Hematopoietic multipotent progenitor cell treated with erythropoietin and hydrocortisone succinate and interleukin-3 and kit ligand, for 8 days (in vitro differentiated cells): ENCODE measurements around the gene SCARF2.
"Not testable (repeated sequence)": the region's sequence is repeated elsewhere in the genome, so short reads cannot be mapped to it uniquely, and the experiment has no call there.

Experiments
- DNase-seq: peaks from one replicate; pipeline ENCODE4 v3.0.0-alpha.2; 2015

Gene SCARF2

DNA sequence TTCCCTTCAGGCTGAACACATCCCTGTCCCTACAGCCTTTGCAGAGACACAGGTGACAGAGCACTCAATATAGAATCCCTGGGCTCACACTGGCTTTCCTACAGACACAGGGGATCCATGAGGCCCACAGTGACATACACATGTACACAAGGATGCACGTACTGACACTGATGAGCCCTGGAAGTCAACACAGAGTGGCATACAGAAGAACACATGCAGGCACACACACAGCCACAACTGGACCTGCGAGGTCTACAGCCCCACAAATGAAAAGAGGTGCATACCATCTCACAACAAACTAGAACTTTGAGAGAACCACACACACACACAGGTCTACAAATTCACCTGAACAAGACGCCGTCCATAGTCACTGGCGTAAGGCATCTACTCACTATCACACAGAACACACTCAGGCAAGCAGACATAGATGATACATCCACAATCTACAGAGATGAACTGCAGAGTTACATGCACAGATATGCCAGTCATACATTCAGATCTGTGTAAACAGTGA lies 47.2 kb downstream of the SCARF2 start:
- DNase-seq = no peak

DNA sequence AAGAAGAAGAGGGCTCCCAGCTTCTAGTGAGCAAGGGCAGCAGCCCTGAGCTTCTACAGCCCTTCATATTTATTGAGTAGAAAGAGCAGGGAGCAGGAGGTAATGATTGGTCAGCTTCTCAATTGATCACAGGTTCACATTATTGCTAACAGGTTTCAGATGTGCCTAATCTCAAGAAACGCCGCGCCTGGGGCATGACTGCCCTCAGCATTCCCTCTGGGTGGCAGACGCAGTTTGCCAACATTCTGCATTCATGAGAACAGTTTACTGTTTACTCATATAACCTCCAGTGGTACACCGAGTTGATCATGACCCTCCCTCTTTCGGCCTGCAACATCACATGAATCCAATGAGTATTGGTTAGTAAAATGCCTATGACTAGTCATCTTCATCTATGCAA lies 48.3 kb downstream of the SCARF2 start:
- no peak for DNase-seq

DNA sequence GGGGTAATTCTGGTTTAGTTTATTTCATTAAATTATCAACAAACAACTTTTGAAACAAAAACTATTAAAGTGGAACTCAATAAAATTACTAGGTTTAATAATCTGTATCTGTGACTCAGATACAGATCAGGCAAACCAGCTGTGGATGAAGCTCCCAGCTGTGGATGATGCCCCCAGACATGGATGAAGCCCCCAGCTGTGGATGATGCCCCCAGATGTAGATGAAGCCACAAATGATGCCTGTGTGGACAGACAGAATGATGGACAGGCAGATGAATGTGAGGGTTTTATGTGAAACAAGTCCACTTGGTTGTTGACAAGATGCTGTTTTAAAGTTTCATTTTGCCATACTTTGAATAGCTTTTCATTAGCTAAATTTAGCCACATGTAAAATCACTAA lies 49.4 kb downstream of the SCARF2 start:
- no peak for DNase-seq

GRCh38 chr22:20386972-20387371 lies 50.7 kb downstream of the SCARF2 start:
- no peak for DNase-seq

GRCh38 chr22:20386336-20386735 lies 51.3 kb downstream of the SCARF2 start:
- no peak for DNase-seq

- no peak for DNase-seq
Measured at GRCh38 chr22:20384865-20385264, 52.8 kb downstream of the SCARF2 start.

DNA sequence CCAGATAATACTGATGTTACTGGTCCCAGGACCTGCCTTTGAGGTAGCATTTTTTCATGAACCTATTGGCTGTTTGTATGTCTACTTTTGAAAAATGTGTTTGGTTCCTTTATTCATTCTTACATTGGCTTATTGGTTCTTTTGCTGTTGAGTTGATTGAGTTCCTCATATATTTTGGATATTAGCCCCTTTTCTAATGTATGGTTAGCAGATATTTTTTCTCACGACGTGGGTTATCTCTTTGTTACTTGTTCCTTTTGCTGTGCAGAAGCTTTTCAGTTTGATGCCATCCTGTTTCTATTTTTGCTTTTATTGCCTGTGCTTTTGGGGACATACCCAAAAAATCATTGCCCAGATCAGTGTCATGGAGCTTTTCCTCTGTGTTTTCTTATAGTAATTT lies 53.5 kb downstream of the SCARF2 start:
- DNase-seq = no peak

DNA sequence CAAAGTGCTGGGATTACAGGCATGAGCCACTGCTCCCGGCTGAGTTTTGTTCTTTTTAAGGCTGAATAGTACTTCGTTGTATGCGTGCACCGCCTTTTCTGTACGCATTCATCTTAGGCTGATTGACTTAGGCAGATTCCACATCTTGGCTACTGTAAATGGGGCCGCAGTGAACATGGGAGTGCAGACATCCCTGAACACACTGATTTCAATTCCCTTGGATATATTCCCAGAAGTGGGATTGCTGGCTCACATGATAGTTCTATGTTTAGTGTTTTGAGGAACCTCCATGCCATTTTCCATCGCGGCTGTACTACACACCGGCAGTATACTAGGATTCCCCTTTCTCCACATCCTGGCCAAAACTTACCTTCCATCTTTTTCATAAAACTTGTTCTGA lies 54.1 kb downstream of the SCARF2 start:
- DNase-seq = no peak

DNA sequence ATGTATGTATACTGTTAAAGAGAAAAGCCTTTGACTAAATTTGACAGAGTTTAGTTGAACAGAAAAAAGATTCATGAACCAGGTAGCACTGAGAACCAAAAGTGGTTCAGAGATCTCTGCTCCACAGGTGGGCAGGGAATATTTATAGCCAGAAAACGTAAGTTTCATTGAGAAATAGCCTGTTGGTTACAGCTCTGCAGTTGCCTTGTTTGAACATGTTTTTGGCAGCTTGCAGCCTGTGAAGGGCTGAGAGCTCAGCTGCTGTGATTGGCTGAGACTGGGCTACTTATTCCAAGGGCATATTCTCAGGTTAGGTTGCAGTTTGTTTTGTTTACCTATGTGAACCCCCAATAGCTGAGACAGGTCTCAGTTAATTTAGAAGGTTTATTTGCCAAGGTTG lies 57.1 kb downstream of the SCARF2 start:
- no peak for DNase-seq

DNA sequence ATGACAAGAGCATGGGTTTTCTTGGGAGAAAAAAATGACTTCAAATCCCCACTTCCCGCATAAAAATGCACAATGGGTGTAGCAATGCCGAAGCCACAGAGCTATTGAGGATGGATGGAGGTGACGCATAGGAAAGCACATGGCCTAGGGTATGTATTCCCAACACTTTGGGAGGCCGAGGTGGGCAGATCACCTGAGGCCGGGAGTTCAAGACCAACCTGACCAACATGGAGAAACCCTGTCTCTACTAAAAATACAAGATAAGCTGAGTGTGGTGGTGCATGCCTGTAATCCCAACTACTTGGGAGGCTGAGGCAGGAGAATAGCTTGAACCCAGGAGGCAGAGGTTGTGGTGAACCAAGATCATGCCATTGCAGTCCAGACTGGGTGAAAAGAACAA lies 58.9 kb downstream of the SCARF2 start:
- not testable (repeated sequence) for DNase-seq

GRCh38 chr22:20378110-20378509 lies 59.5 kb downstream of the SCARF2 start:
- DNase-seq = no peak

DNA sequence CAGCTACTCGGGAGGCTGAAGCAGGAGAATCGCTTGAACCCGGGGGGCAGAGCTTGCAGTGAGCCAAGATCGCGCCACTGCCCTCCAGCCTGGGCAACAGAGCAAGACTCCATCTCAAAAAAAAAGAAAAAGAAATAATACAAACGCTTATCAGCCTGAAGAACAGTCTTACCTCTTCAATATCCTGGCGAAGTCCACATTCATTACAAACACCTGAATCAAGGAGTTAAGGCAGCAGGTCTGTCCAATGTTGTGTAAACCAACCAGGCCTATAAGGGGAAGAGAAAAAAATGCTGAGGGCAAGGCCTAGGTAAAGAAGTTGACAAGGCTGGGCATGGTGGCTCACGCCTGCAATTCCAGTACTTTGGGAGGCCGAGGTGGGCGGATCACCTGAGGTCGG lies 60.6 kb downstream of the SCARF2 start:
- not testable (repeated sequence) for DNase-seq

DNA sequence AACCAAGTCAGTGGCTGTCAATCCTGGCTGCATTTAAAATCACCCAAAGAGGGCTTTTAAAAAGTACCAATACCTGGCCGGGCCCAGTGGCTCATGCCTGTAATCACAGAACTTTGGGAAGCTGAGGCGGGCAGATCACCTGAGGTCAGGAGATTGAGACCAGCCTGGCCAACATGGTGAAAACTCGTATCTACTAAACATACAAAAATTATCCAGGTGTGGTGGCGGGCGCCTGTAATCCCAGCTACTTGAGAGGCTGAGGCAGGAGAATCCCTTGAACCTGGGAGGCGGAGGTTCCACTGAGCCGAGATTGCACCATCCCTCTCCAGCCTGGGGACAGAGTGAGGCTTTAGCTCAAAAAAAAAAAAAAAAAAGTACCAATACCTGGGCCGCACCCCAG lies 61.3 kb downstream of the SCARF2 start:
- not testable (repeated sequence) for DNase-seq
